SK-N-SH (cell line): ENCODE measurements around the gene PACSIN1. TPM values are rescaled to one million over a fixed set of nuclear protein-coding genes. Genes with fewer than 3 reads are reported as not detected.

Source experiments
- CTCF ChIA-PET: fragments of 300-600, 350-600 bp; formaldehyde crosslinking; extraction: SDS; loops from one replicate; lab custom pipeline; 2021; lab: Yijun Ruan, JAX
- POLR2A ChIA-PET: fragments of 350-600 bp; sonication (Branson Sonifier 250); formaldehyde crosslinking; extraction: SDS; loops from one replicate; lab custom pipeline; 2020; ENCODE audit warnings: antibody characterized with exemption, inconsistent platforms; lab: Yijun Ruan, JAX
- DNase-seq: peaks from one replicate; pipeline ENCODE4 v3.0.0; 2012
- H2AFZ ChIP-seq: fragments of 200-600 bp; sonication (generic); 2 replicates; pipeline ENCODE4 v1.8.1; 2016; ENCODE audit warnings: antibody characterized with exemption, mild to moderate bottlenecking, low read depth
- H3F3A ChIP-seq: fragments of 200-600 bp; sonication (generic); replicated peaks from 2 replicates; pipeline ENCODE3; 2016; ENCODE audit warnings: antibody characterized with exemption, mild to moderate bottlenecking; ENCODE audit not compliant: insufficient read depth
- H3K27ac ChIP-seq, 2 experiments: fragments of 200-500 bp in 1 of 2; fragments of 200-600 bp in 1 of 2; sonication (Bioruptor generic) in 1 of 2; sonication (generic), shearing (Covaris generic) in 1 of 2; 2 replicates each; pipeline versions ENCODE4 v1.5.1 to v1.6.1; 2014 to 2016; ENCODE audit warnings: low read depth in 2 of 2, inconsistent platforms in 1 of 2, low read length in 1 of 2, mild to moderate bottlenecking in 1 of 2, mixed read lengths in 1 of 2
- H3K27me3 ChIP-seq: fragments of 200-600 bp; sonication (generic), shearing (Covaris generic); 2 replicates; pipeline ENCODE4 v1.6.1; 2016; ENCODE audit warnings: mixed run types; ENCODE audit not compliant: insufficient read depth
- H3K36me3 ChIP-seq, 2 experiments: fragments of 200-500 bp in 1 of 2; fragments of 200-600 bp in 1 of 2; sonication (Bioruptor generic) in 1 of 2; sonication (generic) in 1 of 2; replicated peaks in 1 of 2; 2 replicates each; pipeline versions ENCODE3 to v1.5.1; 2014 to 2016; ENCODE audit warnings: low read length in 1 of 2, mild to moderate bottlenecking in 1 of 2; ENCODE audit not compliant: insufficient read depth in 2 of 2, control insufficient read depth in 1 of 2
- H3K4me1 ChIP-seq, 2 experiments: fragments of 200-500 bp in 1 of 2; fragments of 200-600 bp in 1 of 2; sonication (Bioruptor generic) in 1 of 2; sonication (generic), shearing (Covaris generic) in 1 of 2; 2 replicates each; pipeline versions ENCODE4 v1.5.1 to v1.6.1; 2014 to 2016; ENCODE audit warnings: low read depth in 1 of 2, low read length in 1 of 2, mixed run types in 1 of 2; ENCODE audit not compliant: insufficient read depth in 2 of 2, control insufficient read depth in 1 of 2
- H3K4me2 ChIP-seq: fragments of 200-600 bp; sonication (generic), shearing (Covaris generic); 2 replicates; pipeline ENCODE4 v1.6.1; 2017; ENCODE audit warnings: mixed run types
- H3K4me3 ChIP-seq, 2 experiments: fragments of 200-500 bp in 1 of 2; fragments of 200-600 bp in 1 of 2; sonication (Bioruptor generic) in 1 of 2; sonication (generic), shearing (Covaris generic) in 1 of 2; 2 replicates each; pipeline versions ENCODE4 v1.5.1 to v1.8.1; 2014 to 2016; ENCODE audit warnings: low read depth in 2 of 2, inconsistent platforms in 1 of 2, low read length in 1 of 2, mild to moderate bottlenecking in 1 of 2, mixed read lengths in 1 of 2, moderate library complexity in 1 of 2
- H3K79me2 ChIP-seq: fragments of 200-600 bp; sonication (generic); 2 replicates; pipeline ENCODE4 v1.8.1; 2017; ENCODE audit warnings: mild to moderate bottlenecking; ENCODE audit not compliant: insufficient read depth
- H3K9ac ChIP-seq: fragments of 200-600 bp; sonication (generic); 2 replicates; pipeline ENCODE4 v1.6.1; 2017; ENCODE audit warnings: mixed run types
- H3K9me2 ChIP-seq: fragments of 200-600 bp; sonication (generic); 2 replicates; pipeline ENCODE4 v1.6.1; 2017; ENCODE audit warnings: mixed run types
- H3K9me3 ChIP-seq: fragments of 200-600 bp; sonication (generic); 2 replicates; pipeline ENCODE4 v1.6.1; 2017; ENCODE audit warnings: mixed run types, mild to moderate bottlenecking, moderate library complexity
- H4K20me1 ChIP-seq: fragments of 200-600 bp; sonication (generic); 2 replicates; pipeline ENCODE4 v1.6.1; 2017; ENCODE audit warnings: mild to moderate bottlenecking, mixed run types; ENCODE audit not compliant: insufficient read depth
- CHD2 ChIP-seq: fragments of 150-350 bp; IDR thresholded peaks from 2 replicates; pipeline ENCODE4 v1.6.1; 2018; ENCODE audit warnings: low read length; ENCODE audit not compliant: partially characterized antibody
- EZH2phosphoT487 ChIP-seq: fragments of 200-600 bp; sonication (generic); IDR thresholded peaks from 2 replicates; pipeline ENCODE4 v1.6.1; 2017; ENCODE audit warnings: low read depth, mixed run types, mild to moderate bottlenecking, antibody characterized with exemption, moderate library complexity, borderline replicate concordance
- GATA2 ChIP-seq: sonication (generic); formaldehyde crosslinking; IDR thresholded peaks from 2 replicates; pipeline ENCODE4 v1.5.0; 2020; ENCODE audit warnings: mild to moderate bottlenecking, missing genetic modification reagents
- MXI1 ChIP-seq: IDR thresholded peaks from 2 replicates; pipeline ENCODE4 v1.6.1; 2012; ENCODE audit warnings: mild to moderate bottlenecking, low read depth, low read length, improper control_type of control experiment
- WGBS: methylation state at CpG from one replicate; pipeline ENCODE4 v1.1.6; 2017; ENCODE audit warnings: low lambda C conversion rate; 5-methylcytosine and 5-hydroxymethylcytosine counted together
- polyA plus RNA-seq, 3 experiments: library from polyadenylated mRNA; depleted of rRNA; stranded (reverse); fragments of >200 nt; gene quantifications; 2 replicates each; pipeline ENCODE4 v1.2.3, GENCODE V29; 2012
- TF ChIP-seq, protein P1 (sequence below): IDR thresholded peaks from 2 replicates; pipeline ENCODE4; 2012
- TF ChIP-seq, protein P2 (sequence below): IDR thresholded peaks from 2 replicates; pipeline ENCODE4 v1.6.1; 2012; ENCODE audit warnings: mild to moderate bottlenecking, low read depth, low read length, moderate library complexity
- TF ChIP-seq, protein P3 (sequence below): fragments of 150-350 bp; IDR thresholded peaks from 2 replicates; pipeline ENCODE4 v1.6.1; 2017; ENCODE audit warnings: antibody characterized with exemption, low read length, low read depth, borderline replicate concordance

The PACSIN1 gene
- polyA plus RNA-seq, 1 of the 3 experiments (the other 2 are of a cell fraction): 0.05 TPM

DNA sequence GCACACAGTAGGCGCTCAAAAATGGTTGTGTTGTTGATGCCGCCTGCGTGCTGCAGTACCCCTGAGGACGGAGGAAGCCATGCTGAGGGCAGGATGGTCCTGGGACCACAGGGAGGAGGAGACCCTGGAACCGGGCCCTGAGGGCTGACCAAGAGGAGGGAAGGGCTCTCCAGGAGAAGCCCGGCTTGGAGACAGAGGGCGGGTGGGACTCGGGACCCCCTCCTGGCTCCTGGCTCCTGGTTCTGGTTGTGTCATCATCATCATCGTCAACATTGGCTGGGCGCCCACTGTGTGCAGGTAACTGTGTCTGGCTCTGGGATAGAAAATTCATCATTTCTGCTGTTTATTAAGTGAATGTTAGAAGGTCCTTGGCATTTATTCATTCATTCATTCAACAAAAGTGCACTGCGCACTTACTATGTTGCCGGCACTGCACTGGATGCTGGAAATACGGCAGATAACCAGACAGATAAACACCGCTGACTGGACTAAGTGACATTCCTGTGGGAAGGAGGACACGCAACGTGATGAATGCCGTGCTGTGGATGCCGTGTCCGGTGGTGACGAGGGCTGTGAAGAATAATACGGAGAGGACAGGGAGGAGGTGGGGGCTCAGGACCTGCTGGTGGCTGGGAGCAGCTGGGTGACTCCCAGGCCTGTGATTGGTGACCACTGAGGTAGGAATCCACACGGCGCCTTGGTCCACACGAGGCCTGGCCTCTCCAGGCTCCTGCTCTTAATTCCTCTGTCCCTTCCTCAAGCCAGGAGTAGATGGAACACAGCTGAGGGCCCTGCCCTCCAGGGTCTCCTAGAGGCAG, 55.0 kb downstream of the PACSIN1 start (continued):
- TF ChIP-seq GATA2 (CRISPR knock-in tag) (no peak), MXI1 (no peak)

DNA sequence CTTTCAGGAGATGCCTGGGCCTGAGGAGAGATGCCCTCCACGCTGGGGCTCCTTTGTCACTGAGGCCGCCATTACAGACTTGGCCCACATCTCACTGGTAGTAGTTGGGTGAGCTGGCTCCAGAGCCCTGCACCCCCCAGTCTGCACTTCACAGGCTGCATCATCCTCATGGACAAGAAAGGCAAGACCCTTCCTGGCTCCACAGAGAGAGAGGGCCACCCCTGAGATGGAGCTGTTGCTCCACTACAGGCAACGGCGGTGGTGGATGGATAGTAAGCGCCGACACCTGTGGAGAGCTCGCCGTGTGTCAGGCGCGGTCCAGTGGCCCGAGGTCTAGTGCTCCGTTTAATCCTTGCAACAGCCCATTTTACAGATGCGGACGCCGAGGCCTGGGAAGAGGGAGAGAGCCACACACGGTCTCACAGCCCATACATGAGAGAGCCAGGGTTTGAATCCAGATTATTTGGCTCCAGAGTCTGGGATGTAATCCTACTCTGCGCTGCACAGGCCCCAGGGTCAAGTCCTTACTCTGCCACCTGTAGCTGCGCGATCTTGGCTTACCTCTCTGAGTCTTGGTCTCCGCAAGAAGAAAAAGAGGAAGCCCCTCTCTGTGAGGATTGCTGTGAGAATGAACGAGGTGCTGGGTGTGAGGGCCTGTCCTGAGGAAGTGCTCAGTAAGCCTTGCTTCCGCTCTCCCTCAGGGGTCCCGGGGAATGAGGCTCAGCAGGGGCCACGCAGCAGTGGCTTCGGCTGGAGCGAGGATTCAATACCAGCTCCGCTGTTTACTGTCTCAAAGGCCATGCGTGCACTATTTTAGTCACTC, 55.8 kb downstream of the PACSIN1 start:
- H3K36me3 ChIP-seq: no peaks in the 10 kb centered on the region
- no peak overlapping the region for H3K9ac ChIP-seq
- no peaks in the 10 kb centered on the region for H4K20me1 ChIP-seq
- DNase-seq: no peak
- TF ChIP-seq, protein P1, sequence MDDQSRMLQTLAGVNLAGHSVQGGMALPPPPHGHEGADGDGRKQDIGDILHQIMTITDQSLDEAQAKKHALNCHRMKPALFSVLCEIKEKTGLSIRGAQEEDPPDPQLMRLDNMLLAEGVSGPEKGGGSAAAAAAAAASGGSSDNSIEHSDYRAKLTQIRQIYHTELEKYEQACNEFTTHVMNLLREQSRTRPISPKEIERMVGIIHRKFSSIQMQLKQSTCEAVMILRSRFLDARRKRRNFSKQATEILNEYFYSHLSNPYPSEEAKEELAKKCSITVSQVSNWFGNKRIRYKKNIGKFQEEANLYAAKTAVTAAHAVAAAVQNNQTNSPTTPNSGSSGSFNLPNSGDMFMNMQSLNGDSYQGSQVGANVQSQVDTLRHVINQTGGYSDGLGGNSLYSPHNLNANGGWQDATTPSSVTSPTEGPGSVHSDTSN: no peak
- no peak for TF ChIP-seq CHD2
- TF ChIP-seq, protein P2, sequence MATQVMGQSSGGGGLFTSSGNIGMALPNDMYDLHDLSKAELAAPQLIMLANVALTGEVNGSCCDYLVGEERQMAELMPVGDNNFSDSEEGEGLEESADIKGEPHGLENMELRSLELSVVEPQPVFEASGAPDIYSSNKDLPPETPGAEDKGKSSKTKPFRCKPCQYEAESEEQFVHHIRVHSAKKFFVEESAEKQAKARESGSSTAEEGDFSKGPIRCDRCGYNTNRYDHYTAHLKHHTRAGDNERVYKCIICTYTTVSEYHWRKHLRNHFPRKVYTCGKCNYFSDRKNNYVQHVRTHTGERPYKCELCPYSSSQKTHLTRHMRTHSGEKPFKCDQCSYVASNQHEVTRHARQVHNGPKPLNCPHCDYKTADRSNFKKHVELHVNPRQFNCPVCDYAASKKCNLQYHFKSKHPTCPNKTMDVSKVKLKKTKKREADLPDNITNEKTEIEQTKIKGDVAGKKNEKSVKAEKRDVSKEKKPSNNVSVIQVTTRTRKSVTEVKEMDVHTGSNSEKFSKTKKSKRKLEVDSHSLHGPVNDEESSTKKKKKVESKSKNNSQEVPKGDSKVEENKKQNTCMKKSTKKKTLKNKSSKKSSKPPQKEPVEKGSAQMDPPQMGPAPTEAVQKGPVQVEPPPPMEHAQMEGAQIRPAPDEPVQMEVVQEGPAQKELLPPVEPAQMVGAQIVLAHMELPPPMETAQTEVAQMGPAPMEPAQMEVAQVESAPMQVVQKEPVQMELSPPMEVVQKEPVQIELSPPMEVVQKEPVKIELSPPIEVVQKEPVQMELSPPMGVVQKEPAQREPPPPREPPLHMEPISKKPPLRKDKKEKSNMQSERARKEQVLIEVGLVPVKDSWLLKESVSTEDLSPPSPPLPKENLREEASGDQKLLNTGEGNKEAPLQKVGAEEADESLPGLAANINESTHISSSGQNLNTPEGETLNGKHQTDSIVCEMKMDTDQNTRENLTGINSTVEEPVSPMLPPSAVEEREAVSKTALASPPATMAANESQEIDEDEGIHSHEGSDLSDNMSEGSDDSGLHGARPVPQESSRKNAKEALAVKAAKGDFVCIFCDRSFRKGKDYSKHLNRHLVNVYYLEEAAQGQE: no peak
- no peaks in the 10 kb centered on the region for H3K27me3 ChIP-seq
- no peaks in the 10 kb centered on the region for H3K79me2 ChIP-seq
- no peak overlapping the region for H3K4me2 ChIP-seq
- no peaks in the 10 kb centered on the region for H3K9me3 ChIP-seq
- no peaks in the 10 kb centered on the region for H3K9me2 ChIP-seq
- H3K4me3 ChIP-seq: no peak overlapping the region
- no peaks in the 10 kb centered on the region for H3F3A ChIP-seq
- peaks cover 2 to 18% of the 10 kb centered on the region in 2 experiments; a peak in 1 of 4 replicates for H3K4me1 ChIP-seq
- POLR2A ChIA-PET: interaction anchor here (0.7 kb wide), 1 partner anchor 43 kb away, joined by 3 read pairs; no protein-coding TSS in a partner anchor
- CTCF ChIA-PET: interaction anchor here (1.2 to 1.7 kb wide), 3 partner anchors 62 to 719 kb away, joined by 3 to 9 read pairs (median 3); no protein-coding TSS in a partner anchor
- WGBS: 86% methylated on average over 24 of the region's 28 CpGs
- H2AFZ ChIP-seq: no peak overlapping the region
- no peak overlapping the region for H3K27ac ChIP-seq

DNA sequence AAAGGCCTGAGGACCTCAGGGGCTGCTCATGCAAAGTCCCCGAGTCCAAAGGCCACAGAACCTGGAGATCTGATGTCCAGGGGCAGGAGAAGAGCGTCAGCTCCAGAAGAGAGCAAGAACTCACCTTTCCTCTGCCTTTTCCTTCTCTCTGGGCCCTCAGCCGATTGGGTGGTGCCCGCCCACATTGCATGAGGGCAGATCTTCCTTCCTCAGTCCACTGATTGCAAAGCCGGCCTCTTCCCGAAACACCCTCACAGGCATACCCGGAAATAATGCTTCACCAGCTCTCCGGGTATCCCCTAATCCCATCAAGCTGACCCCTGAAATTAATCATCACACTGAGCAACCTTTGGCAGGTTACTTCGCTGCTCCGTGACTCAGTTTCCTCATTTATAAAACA, 56.9 kb downstream of the PACSIN1 start:
- H3K79me2 ChIP-seq: no peaks in the 10 kb centered on the region
- no peaks in the 10 kb centered on the region for H3K27me3 ChIP-seq
- no peak overlapping the region for H3K4me3 ChIP-seq
- WGBS: 86% methylated on average over 9 of the region's 10 CpGs
- no peaks in the 10 kb centered on the region for H4K20me1 ChIP-seq
- no peak overlapping the region for H3K9ac ChIP-seq
- no peaks in the 10 kb centered on the region for H3F3A ChIP-seq
- no peak for DNase-seq
- H2AFZ ChIP-seq: no peak overlapping the region
- ChIA-PET POLR2A (no interaction called here), CTCF (interaction anchor here (1.4 to 1.7 kb wide), 2 partner anchors 63 to 86 kb away, joined by 3 to 9 read pairs; no protein-coding TSS in a partner anchor)
- H3K9me2 ChIP-seq: no peaks in the 10 kb centered on the region
- H3K36me3 ChIP-seq: no peaks in the 10 kb centered on the region
- H3K27ac ChIP-seq: no peak overlapping the region
- H3K4me1 ChIP-seq: peaks cover 4 to 21% of the 10 kb centered on the region in 2 experiments; a peak in 1 of 4 replicates
- H3K9me3 ChIP-seq: no peaks in the 10 kb centered on the region
- no peak overlapping the region for H3K4me2 ChIP-seq
- no peak for TF ChIP-seq MXI1
- TF ChIP-seq EZH2phosphoT487: no peak
- TF ChIP-seq, protein P3, sequence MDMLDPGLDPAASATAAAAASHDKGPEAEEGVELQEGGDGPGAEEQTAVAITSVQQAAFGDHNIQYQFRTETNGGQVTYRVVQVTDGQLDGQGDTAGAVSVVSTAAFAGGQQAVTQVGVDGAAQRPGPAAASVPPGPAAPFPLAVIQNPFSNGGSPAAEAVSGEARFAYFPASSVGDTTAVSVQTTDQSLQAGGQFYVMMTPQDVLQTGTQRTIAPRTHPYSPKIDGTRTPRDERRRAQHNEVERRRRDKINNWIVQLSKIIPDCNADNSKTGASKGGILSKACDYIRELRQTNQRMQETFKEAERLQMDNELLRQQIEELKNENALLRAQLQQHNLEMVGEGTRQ: no peak
- no peak for TF ChIP-seq CHD2
